CD4-positive, alpha-beta T cell treated with Interleukin-15 for 1 hour (primary cell): ENCODE data around the gene SCIN.
"Not testable (repeated sequence)": the region's sequence is repeated elsewhere in the genome, so short reads cannot be mapped to it uniquely, and the experiment has no call there.

ENCODE experiments used
- DNase-seq: peaks from one replicate; pipeline ENCODE4 v3.0.0-alpha.2; 2020

Gene SCIN

DNA sequence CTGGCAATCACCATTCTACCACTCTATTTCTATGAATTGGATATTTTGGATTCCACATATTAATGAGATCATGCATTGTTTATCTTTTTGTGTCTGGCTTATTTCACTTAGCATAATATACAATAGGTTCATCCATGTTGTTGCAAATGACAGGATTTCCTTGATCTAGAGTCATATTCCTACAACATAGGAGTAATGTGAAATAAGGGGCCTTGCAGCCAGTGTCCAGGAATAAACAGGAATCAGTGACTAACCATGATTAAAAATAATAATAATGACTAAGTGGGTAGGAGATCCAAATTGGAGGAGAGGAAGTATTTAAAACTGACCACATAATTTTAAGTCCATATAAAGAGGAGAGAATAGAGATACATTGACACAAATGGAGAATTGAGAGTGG lies 49.9 kb downstream of the SCIN start:
- no peak for DNase-seq

DNA sequence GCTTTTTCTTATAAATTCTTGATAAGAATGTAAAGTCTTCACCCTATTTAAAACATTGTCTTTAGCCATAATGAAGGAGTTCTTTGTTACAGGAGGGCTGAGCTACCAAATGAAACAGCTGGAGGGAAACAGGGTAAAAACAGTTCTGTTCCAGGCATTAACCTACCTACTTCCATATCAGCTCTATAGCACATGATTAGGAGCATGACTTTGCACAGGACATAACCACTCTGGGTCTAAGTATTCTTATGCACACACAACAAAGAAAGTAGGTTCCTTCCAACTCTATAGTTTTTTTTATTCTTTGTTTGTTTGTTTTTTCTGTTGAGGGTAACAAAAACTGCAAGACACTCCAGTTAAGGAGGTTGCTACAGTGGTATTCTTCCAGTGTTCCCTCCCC lies 52.7 kb downstream of the SCIN start:
- DNase-seq, result no peak

DNA sequence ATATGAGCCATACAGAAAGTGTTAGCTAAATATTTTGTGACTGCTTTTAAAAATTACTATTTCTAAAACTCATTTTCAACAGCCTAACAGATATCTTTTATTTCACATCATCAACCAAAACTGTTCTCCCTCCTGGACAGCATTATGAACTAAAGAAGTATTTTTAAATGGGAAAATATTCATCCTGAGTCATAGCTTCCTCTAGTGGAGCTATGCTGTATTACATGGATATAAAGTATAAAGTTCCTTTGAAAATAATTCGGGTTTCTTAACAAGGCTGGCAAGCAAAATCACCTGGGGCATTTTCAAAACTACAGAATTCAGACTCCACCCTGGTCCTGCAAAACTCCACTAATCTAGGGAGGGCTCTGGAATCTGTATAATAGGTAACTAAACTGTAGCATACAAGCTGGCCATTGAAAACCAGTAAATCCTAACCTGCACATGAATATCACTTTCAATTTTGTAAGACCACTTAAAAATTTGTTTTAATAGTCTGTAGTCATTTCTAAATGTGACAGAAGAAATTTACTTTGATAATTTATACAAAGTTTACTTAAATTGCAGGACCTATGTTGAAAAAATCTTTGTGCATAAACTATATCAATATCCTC lies 53.5 kb downstream of the SCIN start:
- no peak for DNase-seq

DNA sequence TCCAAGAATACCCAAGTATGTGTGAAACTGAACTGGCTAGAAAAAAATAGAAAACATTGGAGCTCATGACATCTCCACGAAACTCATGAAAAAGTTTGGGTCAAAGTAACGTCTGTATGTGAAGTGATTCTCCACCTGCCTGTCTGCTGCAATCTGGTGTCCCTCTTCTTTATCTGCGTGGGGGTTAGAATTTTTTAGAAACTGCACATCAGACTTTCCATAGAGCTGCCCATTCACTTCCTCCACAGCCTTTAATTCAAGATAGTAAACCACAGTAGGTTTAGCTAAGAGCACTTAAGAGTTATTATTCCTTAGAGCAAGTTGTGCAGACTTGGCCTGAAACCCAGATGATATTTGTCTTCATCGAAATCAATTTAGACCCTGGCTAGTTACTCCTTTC lies 55.3 kb downstream of the SCIN start:
- no peak for DNase-seq

DNA sequence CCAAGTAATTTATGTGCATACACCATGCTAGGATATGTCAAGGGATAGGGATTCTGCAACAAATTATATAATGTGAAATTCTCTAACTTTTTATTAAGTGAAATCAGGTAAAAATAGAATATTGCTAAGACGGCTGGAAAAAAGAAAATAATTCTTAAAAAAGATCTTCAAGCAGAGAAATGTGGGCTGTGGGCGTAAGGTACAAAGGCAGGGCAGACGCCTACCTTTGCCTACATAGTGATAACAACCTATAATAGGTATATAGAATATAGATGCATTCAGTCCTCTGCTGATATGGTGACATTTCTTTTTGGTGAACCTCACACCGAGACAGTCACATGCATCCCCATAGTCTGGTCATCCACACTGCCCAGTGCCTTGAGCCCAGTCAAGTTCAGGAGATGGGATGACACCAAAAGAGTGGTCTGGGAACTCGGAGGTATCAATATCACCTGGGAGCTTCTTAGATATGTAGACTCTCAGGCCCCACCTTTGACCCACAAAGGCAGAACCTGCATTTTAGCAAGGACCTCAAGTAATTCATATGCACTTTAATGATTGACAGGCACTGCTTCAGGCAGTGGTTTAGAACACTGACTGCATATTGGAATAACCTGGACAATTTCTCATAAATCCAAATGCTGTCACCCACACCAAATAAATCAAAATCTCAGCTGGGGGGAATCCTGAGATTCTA lies 59.4 kb downstream of the SCIN start:
- no peak for DNase-seq

DNA sequence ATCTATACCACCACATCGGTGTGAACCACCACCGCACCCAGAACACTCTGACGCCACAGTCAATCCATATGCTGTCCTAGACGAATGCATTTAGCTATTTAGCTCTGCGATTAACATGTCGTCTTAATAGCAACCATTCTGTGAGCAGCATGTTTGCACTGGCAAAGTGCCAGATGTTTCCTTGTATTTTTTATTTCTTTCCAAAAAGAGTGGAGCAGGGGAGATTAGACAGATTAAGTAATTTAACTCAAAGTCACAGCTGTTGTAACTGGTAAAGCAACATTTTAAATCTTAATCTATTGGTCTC lies 59.9 kb downstream of the SCIN start:
- DNase-seq, result no peak

DNA sequence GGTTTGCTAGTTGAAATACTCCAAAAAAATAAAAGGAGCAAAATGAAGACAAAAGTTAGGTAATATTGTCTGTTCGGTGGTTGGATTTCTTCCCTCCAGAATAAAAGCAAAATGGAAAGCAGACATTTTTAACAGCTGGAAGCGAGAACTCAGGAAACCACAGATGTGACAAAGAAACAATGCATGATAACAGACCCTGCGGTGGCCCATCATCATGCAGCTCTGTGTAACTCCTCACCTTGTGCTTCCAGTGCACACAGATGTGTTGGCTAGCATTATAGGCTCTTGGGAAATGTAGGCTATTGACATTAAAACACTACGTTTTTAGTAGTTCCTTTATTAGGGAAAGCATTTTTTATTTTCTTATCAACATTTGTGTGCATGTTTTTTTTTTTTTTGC lies 63.1 kb downstream of the SCIN start:
- no peak for DNase-seq

DNA sequence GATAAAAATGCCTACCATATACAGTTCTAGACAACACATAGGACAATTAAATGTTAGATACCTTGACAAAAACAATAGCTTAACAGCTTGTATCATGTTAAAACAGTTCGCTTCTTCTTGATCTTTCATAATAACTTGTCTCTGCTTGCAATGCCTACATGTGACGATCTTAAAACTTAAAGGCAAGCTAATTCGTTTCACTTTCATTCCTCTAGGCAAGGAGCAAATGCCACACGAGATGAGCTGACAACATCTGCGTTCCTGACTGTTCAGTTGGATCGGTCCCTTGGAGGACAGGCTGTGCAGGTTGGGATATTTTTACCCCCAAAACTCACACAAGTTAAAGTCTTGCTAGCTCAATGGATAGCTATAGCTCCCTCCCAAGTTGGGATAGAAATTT lies 65.3 kb downstream of the SCIN start:
- DNase-seq, result no peak

DNA sequence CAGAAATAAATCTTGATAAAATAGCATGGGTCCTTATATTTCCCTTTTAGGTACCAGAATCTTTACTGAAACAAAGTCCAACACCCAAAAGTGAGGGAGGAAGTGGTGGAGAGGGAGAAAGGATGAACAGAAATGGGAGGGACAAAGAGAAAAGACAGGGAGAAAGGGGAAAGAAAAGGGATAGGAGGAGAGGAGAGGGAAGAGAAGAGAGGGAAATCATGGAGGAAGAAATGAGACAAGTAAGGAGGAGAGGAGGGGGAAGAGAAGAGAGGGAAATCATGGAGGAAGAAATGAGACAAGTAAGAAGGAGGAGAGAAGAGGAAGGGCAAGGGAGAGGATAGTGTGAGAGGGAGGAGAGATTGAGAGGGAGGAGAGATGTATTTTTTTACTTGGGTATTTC lies 66.8 kb downstream of the SCIN start:
- DNase-seq, result no peak

DNA sequence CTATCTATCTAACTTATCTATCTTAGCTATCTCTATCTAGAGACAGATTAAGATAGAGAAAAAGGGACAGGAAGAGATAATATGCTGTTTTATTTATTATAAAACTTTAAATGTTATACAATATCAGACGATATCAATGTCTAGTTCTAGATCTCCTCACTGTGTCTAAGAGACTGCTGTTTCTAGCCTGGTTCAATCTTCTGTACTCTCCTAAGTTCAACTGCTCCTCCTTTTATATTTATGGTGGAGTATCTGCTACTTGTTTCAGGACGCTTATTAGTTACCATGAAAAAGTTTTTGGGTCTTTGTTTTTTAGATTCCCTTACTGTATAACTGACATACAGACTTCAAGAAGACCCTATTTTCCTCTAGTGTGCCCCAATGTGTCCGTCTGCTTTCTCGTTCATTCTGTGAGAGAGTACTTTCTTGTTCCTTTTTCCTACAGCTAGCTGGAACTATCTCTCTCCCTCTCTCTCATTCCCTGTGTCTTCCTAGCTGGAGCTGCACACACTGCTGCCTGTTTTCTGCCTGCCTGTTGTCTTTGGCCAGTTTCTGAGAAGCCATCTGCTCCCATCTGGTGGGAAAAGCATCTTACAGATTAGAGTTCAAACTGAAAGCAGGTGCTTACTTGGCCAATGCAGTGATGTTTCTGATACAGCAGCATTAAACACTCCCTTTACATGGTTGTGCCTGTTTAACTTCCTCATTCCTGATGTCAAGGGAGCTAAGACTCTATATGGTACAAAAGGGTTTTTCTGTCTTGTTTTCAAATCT lies 67.5 kb downstream of the SCIN start:
- no peak for DNase-seq

DNA sequence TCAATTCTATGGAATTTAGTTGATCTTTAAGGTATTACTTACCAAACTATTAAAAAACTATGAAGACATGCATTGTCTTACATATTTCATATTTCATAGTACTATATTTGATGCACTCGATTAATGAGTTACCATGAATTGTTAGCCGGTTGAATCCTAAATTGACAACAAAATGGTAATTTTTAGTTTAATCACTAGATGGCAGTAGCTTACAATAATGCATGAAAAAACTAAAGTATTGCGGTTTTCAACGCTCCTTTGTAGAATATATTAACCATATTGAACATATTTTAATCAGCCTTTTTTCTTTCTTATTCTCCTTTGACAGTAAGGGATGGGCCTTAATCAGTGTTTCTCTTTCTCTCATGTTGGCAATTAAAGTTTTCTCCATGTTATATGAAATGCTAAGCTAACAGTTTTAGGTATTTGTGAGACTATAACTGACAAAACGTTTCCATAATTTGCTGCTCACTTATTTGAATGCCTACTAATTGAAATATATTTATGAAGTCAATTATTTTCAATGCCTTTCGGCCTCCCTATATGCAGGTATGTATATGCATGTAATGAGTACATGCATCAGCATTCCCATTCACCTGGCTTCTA lies 68.4 kb downstream of the SCIN start:
- no peak for DNase-seq

DNA sequence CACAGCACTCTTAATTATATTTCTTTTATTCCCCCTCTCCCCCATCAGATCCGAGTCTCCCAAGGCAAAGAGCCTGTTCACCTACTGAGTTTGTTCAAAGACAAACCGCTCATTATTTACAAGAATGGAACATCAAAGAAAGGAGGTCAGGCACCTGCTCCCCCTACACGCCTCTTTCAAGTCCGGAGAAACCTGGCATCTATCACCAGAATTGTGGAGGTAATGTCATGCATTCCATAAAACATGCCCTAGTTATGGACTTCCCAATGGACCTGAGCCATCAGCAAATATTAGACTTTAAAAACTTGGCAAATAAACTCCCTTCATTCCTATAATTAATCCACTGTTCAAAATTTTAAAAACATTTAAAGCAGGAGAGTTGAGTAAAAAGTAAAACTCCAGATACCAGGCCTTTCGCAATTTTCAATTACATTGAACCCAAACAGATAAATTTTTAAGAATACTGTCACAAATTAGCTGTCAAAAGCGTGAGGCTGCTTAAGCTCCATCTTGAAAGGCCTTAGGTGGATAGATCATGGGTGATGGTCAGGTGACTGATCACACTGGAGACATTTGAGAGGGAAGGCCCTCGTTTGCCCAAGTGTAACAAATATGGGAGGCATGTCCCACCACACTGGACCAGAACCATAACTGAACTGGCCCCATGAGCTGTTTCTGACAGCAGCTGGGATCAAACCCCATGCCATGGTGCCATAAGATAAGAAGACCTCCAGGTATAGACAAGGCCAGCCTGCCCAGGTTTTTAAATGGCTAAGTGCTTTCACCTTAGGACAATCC lies 70.0 kb downstream of the SCIN start:
- no peak for DNase-seq

DNA sequence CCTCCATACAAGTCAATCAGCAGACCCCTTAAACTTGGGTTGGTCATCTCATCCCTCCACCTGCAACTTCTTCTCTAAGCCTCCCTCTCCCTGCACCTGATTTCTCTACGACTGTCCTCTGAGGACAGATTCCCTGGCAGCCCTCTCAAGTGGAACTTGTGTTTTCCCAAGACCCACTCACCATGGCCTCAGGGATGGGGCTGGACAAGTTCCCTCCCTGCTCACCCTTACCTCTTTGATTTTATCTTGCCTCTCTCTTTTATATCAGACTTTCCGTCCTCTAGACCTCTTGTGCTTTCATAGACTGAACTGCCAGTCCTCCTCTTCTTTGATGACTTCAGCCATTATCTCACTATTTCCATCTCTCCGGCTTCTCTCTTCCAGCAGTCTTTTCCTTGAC lies 70.7 kb downstream of the SCIN start:
- DNase-seq, result no peak

DNA sequence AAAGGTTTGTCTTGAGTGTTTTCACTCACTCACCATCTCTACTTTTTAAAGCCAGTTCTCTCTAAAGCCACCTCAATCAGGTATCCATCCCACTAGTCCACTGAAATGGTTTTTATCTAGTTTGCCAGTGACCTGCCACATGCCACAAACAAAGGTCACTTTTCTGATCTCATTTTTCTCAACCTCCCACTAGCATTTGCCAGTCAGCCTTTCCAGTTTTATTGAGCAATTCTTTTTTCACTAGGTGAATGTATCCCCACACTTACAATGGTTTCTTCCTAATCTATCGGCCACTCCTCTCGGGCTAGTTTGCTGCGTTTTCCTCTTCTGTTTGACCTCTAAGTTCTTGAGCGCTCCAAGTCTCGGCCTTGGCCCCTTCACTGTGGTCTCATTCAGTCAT lies 72.0 kb downstream of the SCIN start:
- no peak for DNase-seq

DNA sequence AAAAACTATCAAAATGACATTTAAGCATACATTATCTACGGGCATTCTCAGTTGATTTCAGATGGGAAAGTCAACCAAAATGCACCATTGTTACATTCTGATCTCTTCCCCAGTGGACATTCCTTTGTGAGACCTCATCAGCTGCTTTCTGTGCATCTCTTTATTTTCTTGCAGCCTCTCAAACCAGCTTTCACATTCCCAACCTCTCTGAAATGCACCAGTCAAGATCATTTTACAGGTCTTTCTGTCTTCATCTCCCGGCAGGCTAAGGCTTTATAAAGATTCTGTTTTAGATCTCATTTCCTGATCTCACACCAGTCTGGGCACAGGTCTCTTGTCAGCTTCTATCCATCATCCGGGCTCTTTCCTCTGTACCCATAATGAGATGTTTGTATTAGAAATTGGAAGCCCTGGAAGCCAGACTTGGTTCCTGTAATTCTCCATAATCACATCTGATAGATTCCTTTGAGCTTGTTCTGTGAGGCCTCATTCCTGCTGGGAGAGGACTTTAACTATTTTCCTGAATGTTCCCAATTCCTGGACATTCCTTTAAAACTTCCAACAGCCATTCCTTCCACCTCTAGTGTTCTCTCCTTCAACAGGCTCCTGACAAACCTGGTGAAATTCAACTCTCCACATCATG lies 72.6 kb downstream of the SCIN start:
- DNase-seq, result no peak

DNA sequence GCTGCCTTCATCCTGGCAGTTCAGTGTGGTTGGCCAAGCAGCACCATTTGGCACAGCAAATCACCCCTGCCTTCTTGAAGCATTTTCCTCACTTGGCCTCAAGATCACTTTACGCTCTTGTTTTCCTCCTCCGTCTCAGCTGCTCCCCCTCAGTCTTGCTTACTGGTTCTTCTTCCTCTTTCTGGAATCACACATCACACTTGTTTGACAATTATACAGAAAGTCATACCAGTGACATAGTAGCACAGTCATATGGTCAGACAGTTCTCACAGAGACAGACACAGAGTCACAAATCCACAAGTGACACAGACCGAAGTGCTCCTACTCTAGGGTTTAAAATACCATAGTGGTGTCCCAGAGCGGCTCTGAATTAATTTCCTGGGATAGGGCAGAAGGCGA lies 73.1 kb downstream of the SCIN start:
- peak; percentile 39 for DNase-seq

DNA sequence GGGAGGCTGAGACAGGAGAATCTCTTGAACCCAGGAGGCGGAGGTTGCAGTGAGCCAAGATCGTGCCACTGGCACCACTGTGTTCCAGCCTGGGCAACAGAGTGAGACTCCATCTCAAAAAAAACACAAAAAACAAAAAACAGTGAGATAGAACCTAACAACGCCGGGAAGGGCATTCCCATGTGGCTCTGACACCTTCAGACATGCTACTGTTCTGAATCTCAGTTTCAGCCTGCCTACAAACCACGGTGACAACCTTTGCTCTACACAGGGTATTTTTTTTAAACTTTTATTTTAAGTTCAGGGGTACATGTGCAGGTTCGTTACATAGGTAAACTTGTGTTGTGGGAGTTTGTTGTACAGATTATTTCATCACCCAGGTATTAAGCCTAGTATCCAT lies 74.7 kb downstream of the SCIN start:
- not testable (repeated sequence) for DNase-seq

DNA sequence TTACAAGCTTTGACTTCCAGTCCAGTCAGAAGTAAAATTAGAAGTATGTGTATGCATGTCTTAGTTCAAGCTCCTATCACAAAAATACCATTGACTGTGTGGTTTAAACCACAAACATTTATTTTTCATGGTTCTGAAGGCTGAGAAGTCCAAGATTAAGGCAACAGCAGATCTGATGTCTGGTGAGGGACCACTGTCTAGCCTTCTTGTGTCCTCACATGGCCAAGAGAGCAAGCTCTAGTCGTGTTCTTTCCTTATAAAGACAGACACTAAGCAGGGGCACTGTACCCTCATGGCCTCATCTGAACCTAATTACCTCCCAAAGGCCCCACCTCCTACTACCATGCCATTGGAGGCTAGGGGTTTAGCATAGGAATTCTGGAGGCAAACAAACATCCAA lies 75.6 kb downstream of the SCIN start:
- no peak for DNase-seq

DNA sequence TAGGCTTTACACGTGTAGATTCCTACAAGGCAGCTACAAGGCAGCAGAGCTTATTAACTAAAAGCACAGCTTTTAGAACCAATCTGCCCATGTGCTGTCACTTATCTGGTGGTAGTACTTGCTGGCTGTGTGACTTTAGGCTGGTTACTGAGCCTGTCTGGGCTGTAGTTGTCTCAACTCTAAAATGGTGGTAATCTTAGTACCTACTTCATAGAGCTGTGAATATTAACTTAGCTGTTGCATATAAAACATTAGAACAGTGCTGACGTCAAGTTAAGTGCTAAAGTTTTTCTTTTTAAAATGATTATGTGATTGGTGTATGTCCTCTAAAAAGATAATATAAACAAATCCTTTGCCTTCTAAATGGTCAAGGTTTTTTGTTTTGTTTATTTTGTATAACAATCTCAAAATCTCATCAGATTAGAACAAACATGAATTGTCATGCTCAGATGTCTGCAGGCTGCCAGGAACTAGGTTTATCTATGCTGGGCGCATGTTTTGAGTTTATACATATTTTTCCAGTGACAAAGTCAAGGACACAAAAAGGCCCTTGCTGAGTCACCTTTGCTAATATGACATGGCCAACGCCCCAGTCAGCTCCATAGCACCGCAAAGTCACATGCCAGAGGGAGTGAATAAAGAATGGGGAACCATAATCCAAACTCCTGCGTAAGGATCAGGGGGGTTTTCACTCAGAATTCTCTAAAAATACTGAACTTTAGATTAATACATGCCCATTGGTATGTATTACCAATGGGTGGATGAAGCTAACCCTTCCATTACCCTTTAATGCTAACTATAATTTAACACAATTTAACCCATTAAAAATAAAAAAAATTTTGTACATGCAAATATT lies 77.1 kb downstream of the SCIN start:
- no peak for DNase-seq

DNA sequence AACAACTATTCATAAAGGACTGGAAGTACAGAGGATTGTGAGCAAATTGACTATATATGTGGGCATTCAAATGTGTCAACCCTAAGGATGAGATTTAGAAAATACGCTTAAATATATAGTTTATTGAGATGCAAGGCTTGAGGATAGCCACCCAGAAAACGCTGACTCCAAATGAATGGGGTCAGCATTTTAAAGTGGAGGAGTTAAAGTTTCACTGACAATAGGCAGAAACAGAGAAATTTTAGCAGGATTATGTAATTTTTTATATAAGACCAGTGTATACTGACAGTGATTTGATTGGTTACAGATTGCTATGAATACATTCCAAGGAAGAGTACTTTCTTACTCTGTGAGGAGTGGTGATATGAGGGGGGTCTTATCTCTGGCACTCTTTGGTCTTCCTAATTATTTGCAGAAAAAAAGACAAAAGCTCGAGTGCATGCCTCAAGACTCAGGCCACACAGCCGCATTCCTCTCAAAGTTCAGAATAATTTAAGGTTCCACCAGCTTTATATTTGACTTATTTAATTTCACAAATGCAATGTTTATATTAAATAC lies 78.3 kb downstream of the SCIN start:
- DNase-seq, result no peak

DNA sequence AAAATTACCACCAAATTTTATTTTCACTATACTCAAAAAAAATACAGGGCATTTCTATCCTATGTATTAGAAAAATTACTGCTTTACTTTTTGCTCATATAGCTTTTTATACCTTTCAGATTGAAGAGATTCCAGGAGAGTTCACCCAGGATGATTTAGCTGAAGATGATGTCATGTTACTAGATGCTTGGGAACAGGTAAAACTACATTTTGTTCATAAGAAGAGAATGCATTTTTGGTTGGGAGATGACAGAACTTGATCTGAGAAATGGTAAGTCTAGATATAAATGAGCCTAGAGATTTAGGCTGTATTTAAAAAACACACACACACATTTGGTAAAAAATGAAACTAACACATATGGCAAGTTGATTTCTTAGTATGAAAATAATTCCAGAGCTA lies 78.8 kb downstream of the SCIN start:
- DNase-seq, result no peak
